Uterus (tissue), 2 donors: ENCODE data around the gene LRRC72.

ENCODE experiments used
- CTCF ChIP-seq, 4 experiments: fragments of 200-600 bp in 2 of 4; fragments of 450-650 bp in 2 of 4; sonication (generic) in 2 of 4; IDR thresholded peaks; one replicate each; pipeline ENCODE4 v1.5.1; 2016 to 2019; ENCODE audit warnings: antibody characterized with exemption in 4 of 4, mild to moderate bottlenecking in 2 of 4, moderate library complexity in 1 of 4
- POLR2A ChIP-seq, 2 donors: fragments of 450-650 bp; IDR thresholded peaks; one replicate each; pipeline ENCODE4 v1.6.1; 2016; ENCODE audit warnings: antibody characterized with exemption in 2 of 2, mild to moderate bottlenecking in 1 of 2, moderate library complexity in 1 of 2

DNA sequence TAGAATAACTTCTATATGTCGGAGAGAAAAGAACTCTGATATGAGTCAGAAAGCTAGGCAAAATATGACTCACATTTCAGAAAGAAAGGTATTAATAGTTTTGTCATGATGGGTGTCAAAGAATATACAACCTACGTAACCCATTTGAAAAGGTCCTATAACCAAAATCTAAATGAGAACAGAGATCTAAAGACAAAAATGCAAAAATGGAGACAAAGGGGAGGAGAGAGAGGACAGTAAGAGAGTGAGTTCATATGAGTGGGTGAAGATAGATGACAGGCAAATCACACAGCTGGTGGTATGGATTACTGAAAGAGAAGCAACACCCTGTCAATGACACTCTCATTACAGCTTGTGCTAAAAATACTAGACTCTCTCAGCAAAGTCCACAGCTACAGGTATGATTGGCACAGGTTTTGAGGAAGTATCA is 93.4 kb downstream of the LRRC72 start:
- TF ChIP-seq CTCF (IDR thresholded peaks at IDR 0.05) (no peak), POLR2A (IDR thresholded peaks at IDR 0.05) (no peak)
